B cell (primary cell): ENCODE data around the gene CD8B. TPM values are rescaled to one million over a fixed set of nuclear protein-coding genes. Genes with fewer than 3 reads are reported as not detected.

Experiments used
- ATAC-seq: fragments of 200-7000 bp; cut with Tn5 transposase; one replicate; pipeline ENCODE4 v1.10.0; 2021; ENCODE audit warnings: low read depth, mild to moderate bottlenecking, moderate number of reproducible peaks, moderate library complexity
- CTCF ChIA-PET: fragments of 350-600 bp; sonication (Branson Sonifier 250); formaldehyde crosslinking; loops from one replicate; lab custom pipeline; 2021; ENCODE audit warnings: antibody characterized with exemption, inconsistent platforms; lab: Charles Lee
- POLR2A ChIA-PET: fragments of 350-600 bp; sonication (Branson Sonifier 250); formaldehyde crosslinking; loops from one replicate; lab custom pipeline; 2021; ENCODE audit warnings: antibody characterized with exemption; lab: Charles Lee
- DNase-seq: peaks from one replicate; pipeline ENCODE4 v3.0.0; 2013
- H2AFZ ChIP-seq: 2 replicates; pipeline ENCODE4 v1.6.1; 2012; ENCODE audit warnings: mild to moderate bottlenecking, low read depth, low read length; ENCODE audit not compliant: insufficient read depth, poor library complexity, severe bottlenecking
- H3K27ac ChIP-seq, 2 donors: 1 replicate in 1 of 2; 2 replicates in 1 of 2; pipeline ENCODE4 v1.5.1; 2012 to 2013; ENCODE audit warnings: low read length in 2 of 2, mild to moderate bottlenecking in 2 of 2, moderate library complexity in 1 of 2
- H3K27me3 ChIP-seq, 4 experiments: fragments of 200-600 bp in 1 of 4; sonication (generic) in 1 of 4; replicated peaks in 1 of 4; 1 replicate in 2 of 4; 2 replicates in 2 of 4; pipeline versions ENCODE4 v1.6.1 to v1.7.0; 2013 to 2016; ENCODE audit warnings: low read length in 3 of 4, mild to moderate bottlenecking in 2 of 4, mixed read lengths in 1 of 4, moderate library complexity in 1 of 4; ENCODE audit not compliant: insufficient read depth in 4 of 4, control insufficient read depth in 3 of 4; ENCODE audit errors: control extremely low read depth in 1 of 4
- H3K36me3 ChIP-seq, 2 experiments: replicated peaks in 1 of 2; 1 replicate in 1 of 2; 2 replicates in 1 of 2; pipeline versions ENCODE4 v1.6.1 to v1.7.1; 2013; ENCODE audit warnings: low read length in 1 of 2; ENCODE audit not compliant: insufficient read depth in 2 of 2, control insufficient read depth in 1 of 2; ENCODE audit errors: control extremely low read depth in 1 of 2, extremely low read depth in 1 of 2
- H3K4me1 ChIP-seq, 2 donors: fragments of 200-600 bp in 1 of 2; sonication (generic) in 1 of 2; 1 replicate in 1 of 2; 2 replicates in 1 of 2; pipeline versions ENCODE4 v1.5.1 to v1.6.1; 2013 to 2017; ENCODE audit warnings: low read length in 2 of 2; ENCODE audit not compliant: control insufficient read depth in 2 of 2, insufficient read depth in 2 of 2
- H3K4me2 ChIP-seq: replicated peaks from 2 replicates; pipeline ENCODE3; 2012; ENCODE audit warnings: mild to moderate bottlenecking, low read depth, low read length; ENCODE audit not compliant: poor library complexity, severe bottlenecking
- H3K4me3 ChIP-seq, 5 experiments: fragments of 200-600 bp in 1 of 5; sonication (generic) in 1 of 5; 1 replicate in 3 of 5; 2 replicates in 2 of 5; pipeline versions ENCODE4 v1.5.1 to v1.7.0; 2011 to 2016; ENCODE audit warnings: low read length in 4 of 5, mild to moderate bottlenecking in 4 of 5, low read depth in 2 of 5, control low read depth in 1 of 5, moderate library complexity in 1 of 5; ENCODE audit not compliant: insufficient read depth in 1 of 5; ENCODE audit errors: control extremely low read depth in 1 of 5, extremely low read depth in 1 of 5
- H3K79me2 ChIP-seq: fragments of 200-600 bp; sonication (generic); one replicate; pipeline ENCODE4 v1.6.0; 2016; ENCODE audit warnings: low read length; ENCODE audit not compliant: control insufficient read depth, insufficient read depth
- H3K9ac ChIP-seq: fragments of 200-600 bp; sonication (generic); 2 replicates; pipeline ENCODE4 v1.6.1; 2017; ENCODE audit warnings: mild to moderate bottlenecking, low read length, moderate library complexity
- H3K9me3 ChIP-seq, 3 donors: one replicate each; pipeline versions ENCODE4 v1.6.1 to v1.7.1; 2013; ENCODE audit warnings: low read length in 2 of 3; ENCODE audit not compliant: control insufficient read depth in 2 of 3, insufficient read depth in 1 of 3; ENCODE audit errors: control extremely low read depth in 1 of 3
- H4K20me1 ChIP-seq: 2 replicates; pipeline ENCODE4 v1.6.0; 2012; ENCODE audit warnings: mild to moderate bottlenecking, low read length; ENCODE audit not compliant: insufficient read depth, control insufficient read depth, poor library complexity, severe bottlenecking
- H3K27ac Mint-ChIP-seq: one replicate; pipeline ENCODE4 v1.8.0; 2021; ENCODE audit warnings: mixed read lengths
- H3K27me3 Mint-ChIP-seq: one replicate; pipeline ENCODE4 v1.8.0; 2021; ENCODE audit warnings: mixed read lengths
- H3K4me1 Mint-ChIP-seq: one replicate; pipeline ENCODE4 v1.8.0; 2021; ENCODE audit warnings: mixed read lengths
- H3K4me3 Mint-ChIP-seq: one replicate; pipeline ENCODE4 v1.8.0; 2021; ENCODE audit warnings: mixed read lengths
- H3K9me3 Mint-ChIP-seq: one replicate; pipeline ENCODE4 v1.8.0; 2022; ENCODE audit warnings: mixed read lengths; ENCODE audit not compliant: insufficient read depth
- EZH2 ChIP-seq: IDR thresholded peaks from 2 replicates; pipeline ENCODE4 v1.6.1; 2012; ENCODE audit warnings: borderline replicate concordance, low read depth, mild to moderate bottlenecking, moderate library complexity, low read length; ENCODE audit not compliant: insufficient read depth, poor library complexity, severe bottlenecking
- WGBS: methylation state at CpG from one replicate; pipeline ENCODE4 v1.1.5; 2013; ENCODE audit warnings: missing lambda C conversion rate; ENCODE audit not compliant: insufficient coverage; 5-methylcytosine and 5-hydroxymethylcytosine counted together
- intact Hi-C: fragments of 100-400 bp; cut with micrococcal nuclease; formaldehyde crosslinking; loops from one replicate; pipeline ENCODE4 v1.10.0; 2022
- polyA plus RNA-seq: library from polyadenylated mRNA; depleted of rRNA; stranded (reverse); fragments of >200 nt; gene quantifications from 2 replicates; pipeline ENCODE4 v1.2.3, GENCODE V29; 2012
- total RNA-seq, 2 donors: library from RNA; stranded (reverse); fragments of 120-200 nt in 1 of 2; gene quantifications; 1 replicate in 1 of 2; 2 replicates in 1 of 2; pipeline versions ENCODE4 v1.2.3 to v1.2.4, GENCODE V29; 2013 to 2022
- TF ChIP-seq, protein P1 (sequence below): fragments of 200-600 bp; IDR thresholded peaks from one replicate; pipeline ENCODE4 v1.8.0; 2022; ENCODE audit warnings: antibody characterized with exemption, mild to moderate bottlenecking

The CD8B gene
- total and polyA plus RNA-seq, 2 donors (not counting 1 experiment from before 2014, with no cell fraction given) = 0.45 TPM; not detected in 1

DNA sequence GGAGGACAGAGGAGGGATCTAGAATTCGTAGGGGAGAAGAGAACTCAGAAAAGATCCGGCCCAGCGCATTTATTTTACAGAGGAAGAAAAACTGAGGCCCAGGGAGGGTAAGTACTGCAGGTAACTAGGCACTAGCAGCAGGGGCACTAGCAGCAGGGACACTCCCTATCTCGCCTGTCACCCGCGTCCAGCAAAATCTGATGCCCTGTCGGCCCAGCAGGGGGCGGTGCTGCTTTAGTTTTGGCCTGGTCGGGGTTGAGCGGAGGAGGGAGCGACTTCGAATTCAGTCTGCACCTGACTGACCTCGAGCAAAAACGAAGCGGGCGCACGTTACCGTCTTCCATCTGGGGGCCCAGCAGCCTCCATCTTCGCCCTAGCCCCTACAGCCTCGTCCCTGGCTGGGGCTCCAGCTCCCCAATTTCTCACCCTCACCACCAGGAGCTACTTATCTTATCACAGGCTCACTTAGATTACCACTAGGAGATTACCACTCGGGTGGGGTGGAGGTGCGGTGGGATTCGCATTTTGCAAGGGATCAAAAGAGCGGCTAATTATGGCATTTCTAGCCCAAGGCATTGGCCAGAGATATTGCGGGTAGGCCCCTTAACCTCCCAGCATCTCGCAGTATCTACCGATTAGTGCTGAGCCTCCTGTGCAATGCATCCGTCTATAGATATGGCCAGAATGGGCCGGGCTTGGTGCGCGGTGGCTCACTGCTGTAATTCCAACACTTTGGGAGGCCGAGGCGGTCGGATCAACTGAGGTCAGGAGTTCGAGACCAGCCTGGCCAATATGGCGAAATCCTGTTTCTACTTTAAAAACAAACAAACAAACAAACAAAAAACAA, 53.1 kb downstream of the CD8B start:
- Histone ChIP-seq H3K4me2 (peak overlapping the region; percentile 91), H3K9me3 (peaks cover 0 to 6% (median 0%) of the 10 kb centered on the region in 3 donors), H3K9ac (peak overlapping the region; percentile 49), H3K36me3 (no peaks in the 10 kb centered on the region), H3K27me3 (peaks cover 0 to 41% (median 21%) of the 10 kb centered on the region in 4 experiments), H4K20me1 (no peaks in the 10 kb centered on the region), H2AFZ (peak overlapping the region; percentile 85), H3K4me1 (peaks cover 27 to 30% of the 10 kb centered on the region in 2 donors), H3K79me2 (no peaks in the 10 kb centered on the region), H3K27ac (no peak overlapping the region), H3K4me3 (peak overlapping the region in 4 of 5 experiments; percentile 21 to 63 (median 48))
- WGBS = 23% methylated on average over 33 of the region's 36 CpGs
- no peak for TF ChIP-seq EZH2
- TF ChIP-seq, protein P1, sequence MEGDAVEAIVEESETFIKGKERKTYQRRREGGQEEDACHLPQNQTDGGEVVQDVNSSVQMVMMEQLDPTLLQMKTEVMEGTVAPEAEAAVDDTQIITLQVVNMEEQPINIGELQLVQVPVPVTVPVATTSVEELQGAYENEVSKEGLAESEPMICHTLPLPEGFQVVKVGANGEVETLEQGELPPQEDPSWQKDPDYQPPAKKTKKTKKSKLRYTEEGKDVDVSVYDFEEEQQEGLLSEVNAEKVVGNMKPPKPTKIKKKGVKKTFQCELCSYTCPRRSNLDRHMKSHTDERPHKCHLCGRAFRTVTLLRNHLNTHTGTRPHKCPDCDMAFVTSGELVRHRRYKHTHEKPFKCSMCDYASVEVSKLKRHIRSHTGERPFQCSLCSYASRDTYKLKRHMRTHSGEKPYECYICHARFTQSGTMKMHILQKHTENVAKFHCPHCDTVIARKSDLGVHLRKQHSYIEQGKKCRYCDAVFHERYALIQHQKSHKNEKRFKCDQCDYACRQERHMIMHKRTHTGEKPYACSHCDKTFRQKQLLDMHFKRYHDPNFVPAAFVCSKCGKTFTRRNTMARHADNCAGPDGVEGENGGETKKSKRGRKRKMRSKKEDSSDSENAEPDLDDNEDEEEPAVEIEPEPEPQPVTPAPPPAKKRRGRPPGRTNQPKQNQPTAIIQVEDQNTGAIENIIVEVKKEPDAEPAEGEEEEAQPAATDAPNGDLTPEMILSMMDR = peak; percentile 81
- intact Hi-C loops = no loop called here
- Mint-ChIP-seq H3K27ac (no peak overlapping the region), H3K4me1 (peaks cover 23% of the 10 kb centered on the region), H3K4me3 (peak overlapping the region; percentile 95), H3K27me3 (peaks cover 44% of the 10 kb centered on the region), H3K9me3 (no peaks in the 10 kb centered on the region)
- POLR2A ChIA-PET = no interaction called here
- ATAC-seq (peak; percentile 94), DNase-seq (peak; percentile 91)
- CTCF ChIA-PET = interaction anchor here (0.6 to 2.2 kb wide), 4 partner anchors 11 to 44 kb away, joined by 3 to 7 read pairs (median 5); partner anchors contain the start of gene CD8A
